WTC11 (cell line): ENCODE data around the gene USP22. TPM values are rescaled to one million over a fixed set of nuclear protein-coding genes. Genes with fewer than 3 reads are reported as not detected.

Source experiments
- ATAC-seq: fragments of 200-7000 bp; cut with Tn5 transposase; 2 replicates; pipeline ENCODE4 v1.10.0; 2021; ENCODE audit warnings: mild to moderate bottlenecking, moderate library complexity
- CTCF ChIA-PET: fragments of 300-600 bp; sonication (Branson Sonifier 250); formaldehyde crosslinking; loops from one replicate; lab custom pipeline; 2021; ENCODE audit warnings: antibody characterized with exemption; lab: Charles Lee
- POLR2A ChIA-PET: fragments of 350-600 bp; sonication (Branson Sonifier 250); formaldehyde crosslinking; loops from one replicate; lab custom pipeline; 2021; ENCODE audit warnings: antibody characterized with exemption; lab: Charles Lee
- DNase-seq: peaks from one replicate; pipeline ENCODE4 v3.0.0; 2021; ENCODE audit warnings: low spot score
- H3K27ac Mint-ChIP-seq: 2 replicates; pipeline ENCODE4 v1.8.0; 2021; ENCODE audit warnings: mixed read lengths
- H3K27me3 Mint-ChIP-seq: 2 replicates; pipeline ENCODE4 v1.8.0; 2021; ENCODE audit warnings: low read depth, mild to moderate bottlenecking, moderate library complexity, mixed read lengths
- H3K36me3 Mint-ChIP-seq: 2 replicates; pipeline ENCODE4 v1.8.0; 2021; ENCODE audit warnings: mixed read lengths
- H3K4me1 Mint-ChIP-seq: 2 replicates; pipeline ENCODE4 v1.8.0; 2022; ENCODE audit warnings: mixed read lengths
- H3K4me3 Mint-ChIP-seq: 2 replicates; pipeline ENCODE4 v1.8.0; 2021; ENCODE audit warnings: mild to moderate bottlenecking, moderate library complexity, mixed read lengths
- H3K9me3 Mint-ChIP-seq: 2 replicates; pipeline ENCODE4 v1.8.0; 2021; ENCODE audit warnings: mixed read lengths
- FOXK1 ChIP-seq: sonication (generic); formaldehyde crosslinking; IDR thresholded peaks from 2 replicates; pipeline ENCODE4 v1.8.0; 2022; ENCODE audit warnings: mild to moderate bottlenecking, moderate library complexity, missing genetic modification reagents
- JUN ChIP-seq: sonication (generic); formaldehyde crosslinking; IDR thresholded peaks from 2 replicates; pipeline ENCODE4 v1.8.0; 2023; ENCODE audit warnings: mild to moderate bottlenecking, missing genetic modification reagents
- OVOL2 ChIP-seq: fragments of 250-450 bp; sonication (Bioruptor Pico); IDR thresholded peaks from 2 replicates; pipeline ENCODE4 v1.9.0; 2021; ENCODE audit warnings: mild to moderate bottlenecking, borderline replicate concordance
- ZNF396 ChIP-seq: fragments of 250-450 bp; sonication (Bioruptor Pico); IDR thresholded peaks from 2 replicates; pipeline ENCODE4 v1.8.0; 2021; ENCODE audit warnings: mild to moderate bottlenecking, moderate library complexity, borderline replicate concordance
- total RNA-seq: library from RNA; stranded (reverse); gene quantifications from 3 replicates; pipeline ENCODE4 v1.2.3, GENCODE V29; 2021
- TF ChIP-seq, protein P1 (sequence below): sonication (generic); formaldehyde crosslinking; IDR thresholded peaks from 2 replicates; pipeline ENCODE4 v1.8.1; 2023; ENCODE audit warnings: mild to moderate bottlenecking, missing genetic modification reagents, borderline replicate concordance
- TF ChIP-seq, protein P2 (sequence below): sonication (generic); formaldehyde crosslinking; IDR thresholded peaks from 2 replicates; pipeline ENCODE4 v1.8.0; 2023; ENCODE audit warnings: missing genetic modification reagents, mild to moderate bottlenecking, borderline replicate concordance
- TF ChIP-seq, protein P3 (sequence below): sonication (generic); formaldehyde crosslinking; IDR thresholded peaks from 2 replicates; pipeline ENCODE4 v1.8.1; 2023; ENCODE audit warnings: mild to moderate bottlenecking, missing genetic modification reagents, moderate library complexity
- TF ChIP-seq, protein P4 (sequence below): sonication (generic); formaldehyde crosslinking; IDR thresholded peaks from 2 replicates; pipeline ENCODE4 v1.8.1; 2023; ENCODE audit warnings: mild to moderate bottlenecking, missing genetic modification reagents
- TF ChIP-seq, protein P5 (sequence below): sonication (generic); formaldehyde crosslinking; conservative IDR thresholded peaks from 2 replicates; pipeline ENCODE4 v1.8.1; 2022; ENCODE audit warnings: mild to moderate bottlenecking, missing genetic modification reagents
- TF ChIP-seq, protein P6 (sequence below): sonication (generic); formaldehyde crosslinking; IDR thresholded peaks from 2 replicates; pipeline ENCODE4 v1.8.1; 2022; ENCODE audit warnings: mild to moderate bottlenecking, missing genetic modification reagents, moderate library complexity, borderline replicate concordance
- TF ChIP-seq, protein P7 (sequence below): sonication (generic); formaldehyde crosslinking; IDR thresholded peaks from 2 replicates; pipeline ENCODE4 v1.8.1; 2022; ENCODE audit warnings: low read depth, mild to moderate bottlenecking, moderate library complexity, missing genetic modification reagents, borderline replicate concordance

USP22 gene
- total RNA-seq, 1 experiment from 2014 or later: 289 TPM

DNA sequence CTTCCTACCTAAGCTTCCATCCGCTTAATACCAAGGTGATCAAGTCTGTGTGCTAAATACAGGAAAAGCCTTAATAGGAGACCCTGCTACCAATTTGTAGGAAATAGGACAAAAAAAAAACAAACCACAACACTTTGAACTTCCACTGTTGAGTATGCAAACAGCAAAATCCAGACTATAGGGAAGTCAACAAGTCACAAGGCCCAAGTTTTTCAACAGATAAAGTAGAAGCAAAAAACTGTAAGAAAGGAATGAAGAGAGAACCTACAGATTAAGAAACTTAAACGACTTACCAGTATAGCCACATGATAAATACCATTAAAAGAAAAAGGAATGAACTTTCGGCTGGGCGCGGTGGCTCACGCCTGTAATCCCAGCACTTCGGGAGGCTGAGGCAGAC is 7.4 kb downstream of the USP22 start (continued):
- TF ChIP-seq, protein P1, sequence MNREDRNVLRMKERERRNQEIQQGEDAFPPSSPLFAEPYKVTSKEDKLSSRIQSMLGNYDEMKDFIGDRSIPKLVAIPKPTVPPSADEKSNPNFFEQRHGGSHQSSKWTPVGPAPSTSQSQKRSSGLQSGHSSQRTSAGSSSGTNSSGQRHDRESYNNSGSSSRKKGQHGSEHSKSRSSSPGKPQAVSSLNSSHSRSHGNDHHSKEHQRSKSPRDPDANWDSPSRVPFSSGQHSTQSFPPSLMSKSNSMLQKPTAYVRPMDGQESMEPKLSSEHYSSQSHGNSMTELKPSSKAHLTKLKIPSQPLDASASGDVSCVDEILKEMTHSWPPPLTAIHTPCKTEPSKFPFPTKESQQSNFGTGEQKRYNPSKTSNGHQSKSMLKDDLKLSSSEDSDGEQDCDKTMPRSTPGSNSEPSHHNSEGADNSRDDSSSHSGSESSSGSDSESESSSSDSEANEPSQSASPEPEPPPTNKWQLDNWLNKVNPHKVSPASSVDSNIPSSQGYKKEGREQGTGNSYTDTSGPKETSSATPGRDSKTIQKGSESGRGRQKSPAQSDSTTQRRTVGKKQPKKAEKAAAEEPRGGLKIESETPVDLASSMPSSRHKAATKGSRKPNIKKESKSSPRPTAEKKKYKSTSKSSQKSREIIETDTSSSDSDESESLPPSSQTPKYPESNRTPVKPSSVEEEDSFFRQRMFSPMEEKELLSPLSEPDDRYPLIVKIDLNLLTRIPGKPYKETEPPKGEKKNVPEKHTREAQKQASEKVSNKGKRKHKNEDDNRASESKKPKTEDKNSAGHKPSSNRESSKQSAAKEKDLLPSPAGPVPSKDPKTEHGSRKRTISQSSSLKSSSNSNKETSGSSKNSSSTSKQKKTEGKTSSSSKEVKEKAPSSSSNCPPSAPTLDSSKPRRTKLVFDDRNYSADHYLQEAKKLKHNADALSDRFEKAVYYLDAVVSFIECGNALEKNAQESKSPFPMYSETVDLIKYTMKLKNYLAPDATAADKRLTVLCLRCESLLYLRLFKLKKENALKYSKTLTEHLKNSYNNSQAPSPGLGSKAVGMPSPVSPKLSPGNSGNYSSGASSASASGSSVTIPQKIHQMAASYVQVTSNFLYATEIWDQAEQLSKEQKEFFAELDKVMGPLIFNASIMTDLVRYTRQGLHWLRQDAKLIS (CRISPR knock-in tag): no peak
- TF ChIP-seq, protein P2, sequence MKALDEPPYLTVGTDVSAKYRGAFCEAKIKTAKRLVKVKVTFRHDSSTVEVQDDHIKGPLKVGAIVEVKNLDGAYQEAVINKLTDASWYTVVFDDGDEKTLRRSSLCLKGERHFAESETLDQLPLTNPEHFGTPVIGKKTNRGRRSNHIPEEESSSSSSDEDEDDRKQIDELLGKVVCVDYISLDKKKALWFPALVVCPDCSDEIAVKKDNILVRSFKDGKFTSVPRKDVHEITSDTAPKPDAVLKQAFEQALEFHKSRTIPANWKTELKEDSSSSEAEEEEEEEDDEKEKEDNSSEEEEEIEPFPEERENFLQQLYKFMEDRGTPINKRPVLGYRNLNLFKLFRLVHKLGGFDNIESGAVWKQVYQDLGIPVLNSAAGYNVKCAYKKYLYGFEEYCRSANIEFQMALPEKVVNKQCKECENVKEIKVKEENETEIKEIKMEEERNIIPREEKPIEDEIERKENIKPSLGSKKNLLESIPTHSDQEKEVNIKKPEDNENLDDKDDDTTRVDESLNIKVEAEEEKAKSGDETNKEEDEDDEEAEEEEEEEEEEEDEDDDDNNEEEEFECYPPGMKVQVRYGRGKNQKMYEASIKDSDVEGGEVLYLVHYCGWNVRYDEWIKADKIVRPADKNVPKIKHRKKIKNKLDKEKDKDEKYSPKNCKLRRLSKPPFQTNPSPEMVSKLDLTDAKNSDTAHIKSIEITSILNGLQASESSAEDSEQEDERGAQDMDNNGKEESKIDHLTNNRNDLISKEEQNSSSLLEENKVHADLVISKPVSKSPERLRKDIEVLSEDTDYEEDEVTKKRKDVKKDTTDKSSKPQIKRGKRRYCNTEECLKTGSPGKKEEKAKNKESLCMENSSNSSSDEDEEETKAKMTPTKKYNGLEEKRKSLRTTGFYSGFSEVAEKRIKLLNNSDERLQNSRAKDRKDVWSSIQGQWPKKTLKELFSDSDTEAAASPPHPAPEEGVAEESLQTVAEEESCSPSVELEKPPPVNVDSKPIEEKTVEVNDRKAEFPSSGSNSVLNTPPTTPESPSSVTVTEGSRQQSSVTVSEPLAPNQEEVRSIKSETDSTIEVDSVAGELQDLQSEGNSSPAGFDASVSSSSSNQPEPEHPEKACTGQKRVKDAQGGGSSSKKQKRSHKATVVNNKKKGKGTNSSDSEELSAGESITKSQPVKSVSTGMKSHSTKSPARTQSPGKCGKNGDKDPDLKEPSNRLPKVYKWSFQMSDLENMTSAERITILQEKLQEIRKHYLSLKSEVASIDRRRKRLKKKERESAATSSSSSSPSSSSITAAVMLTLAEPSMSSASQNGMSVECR (CRISPR knock-in tag): no peak

DNA sequence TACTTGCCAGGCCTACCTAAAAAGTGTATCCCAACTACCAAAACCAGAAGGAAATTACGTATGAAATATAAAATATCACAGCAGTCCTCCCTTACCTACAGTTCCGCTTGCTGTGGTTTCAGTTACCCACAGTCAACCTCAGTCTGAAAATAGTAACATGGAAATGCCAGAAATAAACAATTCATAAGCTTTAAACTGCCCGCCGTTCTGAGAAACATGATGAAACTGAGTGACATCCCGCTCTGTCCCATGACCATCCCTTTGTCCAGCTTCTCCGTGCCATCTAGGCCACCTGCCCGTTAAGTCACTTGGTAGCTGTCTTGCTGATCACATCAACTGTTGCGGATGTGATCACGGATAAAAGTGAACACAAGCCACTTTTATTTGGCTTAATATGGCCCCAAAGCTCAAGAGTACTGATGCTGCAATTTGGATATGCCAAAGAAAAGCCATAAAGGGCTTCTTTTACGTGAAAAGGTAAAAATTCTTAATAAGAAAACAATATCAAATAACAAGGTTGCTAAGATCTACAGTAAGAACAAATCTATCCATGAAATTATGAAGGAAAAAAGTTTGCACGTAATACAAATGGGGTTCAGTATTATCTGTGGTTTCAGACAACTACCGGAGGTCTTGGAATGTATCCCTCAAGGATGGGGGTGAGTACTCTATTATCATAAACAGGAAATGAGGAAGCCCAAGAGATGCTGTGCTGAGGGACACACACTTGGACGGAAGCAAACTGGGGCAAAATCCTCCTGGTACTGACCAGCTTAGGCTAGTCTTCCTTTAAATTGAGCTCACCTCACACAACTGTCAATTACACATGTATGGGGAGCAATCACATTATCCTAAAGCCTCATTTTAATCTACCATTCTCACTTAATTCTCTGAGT is 8.2 kb downstream of the USP22 start:
- H3K4me1 Mint-ChIP-seq: peaks cover 75% of the 10 kb centered on the region
- H3K27me3 Mint-ChIP-seq: no peaks in the 10 kb centered on the region
- ChIA-PET CTCF (interaction anchor here (0.6 to 1.0 kb wide), 4 partner anchors 42 to 205 kb away, joined by 3 to 6 read pairs (median 3); no protein-coding TSS in a partner anchor), POLR2A (interaction anchor here (1.1 kb wide), 1 partner anchor 9 kb away, joined by 3 read pairs; no protein-coding TSS in a partner anchor)
- peak overlapping the region; percentile 89 for H3K27ac Mint-ChIP-seq
- H3K9me3 Mint-ChIP-seq: no peaks in the 10 kb centered on the region
- DNase-seq (no peak), ATAC-seq (peak; percentile 30)
- TF ChIP-seq, protein P3, sequence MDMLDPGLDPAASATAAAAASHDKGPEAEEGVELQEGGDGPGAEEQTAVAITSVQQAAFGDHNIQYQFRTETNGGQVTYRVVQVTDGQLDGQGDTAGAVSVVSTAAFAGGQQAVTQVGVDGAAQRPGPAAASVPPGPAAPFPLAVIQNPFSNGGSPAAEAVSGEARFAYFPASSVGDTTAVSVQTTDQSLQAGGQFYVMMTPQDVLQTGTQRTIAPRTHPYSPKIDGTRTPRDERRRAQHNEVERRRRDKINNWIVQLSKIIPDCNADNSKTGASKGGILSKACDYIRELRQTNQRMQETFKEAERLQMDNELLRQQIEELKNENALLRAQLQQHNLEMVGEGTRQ (CRISPR knock-in tag): peak; percentile 30; the same call in 1 of the 2 replicates
- TF ChIP-seq, protein P1 (CRISPR knock-in tag): no peak
- peaks cover 22% of the 10 kb centered on the region for H3K36me3 Mint-ChIP-seq
- peak overlapping the region; percentile 43 for H3K4me3 Mint-ChIP-seq

DNA sequence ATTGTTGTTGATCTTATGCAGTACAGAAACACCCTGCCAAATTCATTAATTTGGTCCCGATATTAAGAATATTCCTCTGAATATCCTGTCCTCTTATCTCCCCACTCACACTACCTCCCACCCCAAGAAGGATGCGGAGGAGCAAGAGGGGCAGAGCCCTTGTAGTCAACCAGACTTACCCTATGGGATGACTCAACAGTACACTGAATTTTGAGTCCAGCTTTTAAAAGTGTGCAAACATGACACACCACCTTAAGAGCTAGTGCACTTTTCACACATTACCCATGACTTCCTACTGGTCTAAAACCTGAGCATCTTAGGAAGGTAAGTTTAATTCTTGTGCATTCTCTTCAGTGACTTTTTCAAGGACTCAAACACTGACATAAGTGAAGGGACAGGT is 9.5 kb downstream of the USP22 start:
- Mint-ChIP-seq H3K4me1 (peaks cover 82% of the 10 kb centered on the region), H3K4me3 (no peak overlapping the region), H3K36me3 (peaks cover 23% of the 10 kb centered on the region), H3K27me3 (no peaks in the 10 kb centered on the region), H3K9me3 (no peaks in the 10 kb centered on the region), H3K27ac (peak overlapping the region; percentile 88)
- ChIA-PET POLR2A (interaction anchor here (0.6 to 1.0 kb wide), 3 partner anchors 10 to 46 kb away, joined by 4 to 9 read pairs (median 7); no protein-coding TSS in a partner anchor), CTCF (interaction anchor here (1.3 kb wide), 1 partner anchor 66 kb away, joined by 4 read pairs; no protein-coding TSS in a partner anchor)
- ATAC-seq (no peak), DNase-seq (no peak)
- TF ChIP-seq, protein P4, sequence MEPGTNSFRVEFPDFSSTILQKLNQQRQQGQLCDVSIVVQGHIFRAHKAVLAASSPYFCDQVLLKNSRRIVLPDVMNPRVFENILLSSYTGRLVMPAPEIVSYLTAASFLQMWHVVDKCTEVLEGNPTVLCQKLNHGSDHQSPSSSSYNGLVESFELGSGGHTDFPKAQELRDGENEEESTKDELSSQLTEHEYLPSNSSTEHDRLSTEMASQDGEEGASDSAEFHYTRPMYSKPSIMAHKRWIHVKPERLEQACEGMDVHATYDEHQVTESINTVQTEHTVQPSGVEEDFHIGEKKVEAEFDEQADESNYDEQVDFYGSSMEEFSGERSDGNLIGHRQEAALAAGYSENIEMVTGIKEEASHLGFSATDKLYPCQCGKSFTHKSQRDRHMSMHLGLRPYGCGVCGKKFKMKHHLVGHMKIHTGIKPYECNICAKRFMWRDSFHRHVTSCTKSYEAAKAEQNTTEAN (CRISPR knock-in tag): no peak
- TF ChIP-seq ZNF396 (CRISPR knock-in tag) (no peak), OVOL2 (no peak), JUN (no peak), FOXK1 (CRISPR knock-in tag) (no peak)
- TF ChIP-seq, protein P5, sequence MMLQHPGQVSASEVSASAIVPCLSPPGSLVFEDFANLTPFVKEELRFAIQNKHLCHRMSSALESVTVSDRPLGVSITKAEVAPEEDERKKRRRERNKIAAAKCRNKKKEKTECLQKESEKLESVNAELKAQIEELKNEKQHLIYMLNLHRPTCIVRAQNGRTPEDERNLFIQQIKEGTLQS (CRISPR knock-in tag): no peak
- TF ChIP-seq, protein P6, sequence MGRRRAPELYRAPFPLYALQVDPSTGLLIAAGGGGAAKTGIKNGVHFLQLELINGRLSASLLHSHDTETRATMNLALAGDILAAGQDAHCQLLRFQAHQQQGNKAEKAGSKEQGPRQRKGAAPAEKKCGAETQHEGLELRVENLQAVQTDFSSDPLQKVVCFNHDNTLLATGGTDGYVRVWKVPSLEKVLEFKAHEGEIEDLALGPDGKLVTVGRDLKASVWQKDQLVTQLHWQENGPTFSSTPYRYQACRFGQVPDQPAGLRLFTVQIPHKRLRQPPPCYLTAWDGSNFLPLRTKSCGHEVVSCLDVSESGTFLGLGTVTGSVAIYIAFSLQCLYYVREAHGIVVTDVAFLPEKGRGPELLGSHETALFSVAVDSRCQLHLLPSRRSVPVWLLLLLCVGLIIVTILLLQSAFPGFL (CRISPR knock-in tag): no peak
- TF ChIP-seq, protein P7, sequence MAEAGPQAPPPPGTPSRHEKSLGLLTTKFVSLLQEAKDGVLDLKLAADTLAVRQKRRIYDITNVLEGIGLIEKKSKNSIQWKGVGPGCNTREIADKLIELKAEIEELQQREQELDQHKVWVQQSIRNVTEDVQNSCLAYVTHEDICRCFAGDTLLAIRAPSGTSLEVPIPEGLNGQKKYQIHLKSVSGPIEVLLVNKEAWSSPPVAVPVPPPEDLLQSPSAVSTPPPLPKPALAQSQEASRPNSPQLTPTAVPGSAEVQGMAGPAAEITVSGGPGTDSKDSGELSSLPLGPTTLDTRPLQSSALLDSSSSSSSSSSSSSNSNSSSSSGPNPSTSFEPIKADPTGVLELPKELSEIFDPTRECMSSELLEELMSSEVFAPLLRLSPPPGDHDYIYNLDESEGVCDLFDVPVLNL (CRISPR knock-in tag): no peak
